KMS-11 (cell line): ENCODE measurements around the gene TRIM9.

ENCODE experiments used
- H2AFZ ChIP-seq: fragments of 200-600 bp; sonication (generic); 2 replicates; pipeline ENCODE4 v1.6.1; 2016; ENCODE audit warnings: antibody characterized with exemption, mixed run types, low read depth
- H3K27ac ChIP-seq: fragments of 200-600 bp; sonication (generic); 2 replicates; pipeline ENCODE4 v1.6.1; 2016; ENCODE audit warnings: mild to moderate bottlenecking, mixed run types
- H3K27me3 ChIP-seq: fragments of 200-600 bp; sonication (generic); 2 replicates; pipeline ENCODE4 v1.6.1; 2017; ENCODE audit warnings: mild to moderate bottlenecking, low read depth, mixed run types, moderate library complexity; ENCODE audit not compliant: insufficient read depth
- H3K36me3 ChIP-seq: fragments of 200-600 bp; sonication (generic); 2 replicates; pipeline ENCODE4 v1.6.1; 2017; ENCODE audit warnings: mild to moderate bottlenecking, mixed run types; ENCODE audit not compliant: insufficient read depth
- H3K4me1 ChIP-seq: fragments of 200-600 bp; sonication (generic); 2 replicates; pipeline ENCODE4 v1.6.1; 2016; ENCODE audit warnings: mild to moderate bottlenecking, low read depth, mixed run types; ENCODE audit not compliant: poor library complexity, severe bottlenecking
- H3K4me2 ChIP-seq: fragments of 200-600 bp; sonication (generic); 2 replicates; pipeline ENCODE4 v1.7.0; 2016; ENCODE audit warnings: mild to moderate bottlenecking, mixed run types
- H3K4me3 ChIP-seq: fragments of 200-600 bp; sonication (generic); IDR thresholded peaks from 2 replicates; pipeline ENCODE4 v1.6.1; 2017; ENCODE audit warnings: low read depth, low read length, mixed read lengths; ENCODE audit not compliant: insufficient read depth
- H3K79me2 ChIP-seq: fragments of 200-600 bp; sonication (generic); 2 replicates; pipeline ENCODE4 v1.6.1; 2016; ENCODE audit warnings: low read depth, mixed run types; ENCODE audit not compliant: insufficient read depth
- H3K9ac ChIP-seq: fragments of 200-600 bp; sonication (generic); 2 replicates; pipeline ENCODE4 v1.6.1; 2016; ENCODE audit warnings: mild to moderate bottlenecking, mixed run types
- H4K20me1 ChIP-seq: fragments of 200-600 bp; sonication (generic); 2 replicates; pipeline ENCODE4 v1.6.1; 2016; ENCODE audit warnings: mild to moderate bottlenecking, mixed run types; ENCODE audit not compliant: insufficient read depth
- CTCF ChIP-seq: fragments of 200-600 bp; sonication (generic); conservative IDR thresholded peaks from 2 replicates; pipeline ENCODE4 v1.6.1; 2017; ENCODE audit warnings: low read depth, mild to moderate bottlenecking, antibody characterized with exemption, low read length, moderate library complexity, mixed read lengths

The TRIM9 gene

DNA sequence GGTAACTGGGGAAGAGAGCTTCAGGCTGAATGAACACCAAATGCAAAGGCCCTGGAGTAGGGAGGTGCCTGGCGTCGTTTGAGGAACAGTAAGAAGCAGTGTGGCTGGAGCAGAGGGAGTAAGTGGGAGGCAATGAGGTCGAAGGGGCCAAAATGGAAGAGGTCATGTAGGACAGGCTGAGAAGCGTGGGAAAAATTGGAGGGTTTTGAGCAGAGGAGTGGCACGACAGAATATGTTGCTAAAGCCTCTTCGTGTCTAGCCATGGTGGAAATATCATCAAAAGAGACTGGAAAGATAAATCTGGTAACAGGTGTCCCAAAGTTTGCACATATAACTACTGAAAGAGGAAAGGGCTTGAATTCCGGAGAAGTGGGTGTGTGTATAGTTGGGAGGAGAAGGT, 1.9 kb downstream of the TRIM9 start:
- TF ChIP-seq CTCF, result no peak
- Histone ChIP-seq H3K4me3 (no peak overlapping the region), H3K27me3 (no peaks in the 10 kb centered on the region), H3K36me3 (no peaks in the 10 kb centered on the region), H3K79me2 (no peaks in the 10 kb centered on the region), H3K27ac (no peak overlapping the region), H3K9ac (no peak overlapping the region), H4K20me1 (no peaks in the 10 kb centered on the region), H2AFZ (no peak overlapping the region), H3K4me1 (no peaks in the 10 kb centered on the region), H3K4me2 (no peak overlapping the region)

GRCh38 chr14:51089278-51089677, 5.6 kb downstream of the TRIM9 start:
- Histone ChIP-seq H3K36me3 (no peaks in the 10 kb centered on the region), H3K27ac (no peak overlapping the region), H3K4me2 (no peak overlapping the region), H3K4me3 (no peak overlapping the region), H2AFZ (no peak overlapping the region), H3K79me2 (no peaks in the 10 kb centered on the region), H4K20me1 (no peaks in the 10 kb centered on the region), H3K4me1 (peaks cover 18% of the 10 kb centered on the region), H3K9ac (no peak overlapping the region), H3K27me3 (no peaks in the 10 kb centered on the region)
- TF ChIP-seq CTCF, result no peak

- TF ChIP-seq CTCF, result no peak
- H3K4me3 ChIP-seq, result no peak overlapping the region
- H3K4me1 ChIP-seq, result peaks cover 18% of the 10 kb centered on the region
- H3K4me2 ChIP-seq, result no peak overlapping the region
- no peaks in the 10 kb centered on the region for H4K20me1 ChIP-seq
- no peaks in the 10 kb centered on the region for H3K36me3 ChIP-seq
- no peaks in the 10 kb centered on the region for H3K27me3 ChIP-seq
- H3K27ac ChIP-seq, result no peak overlapping the region
- H3K9ac ChIP-seq, result no peak overlapping the region
- H2AFZ ChIP-seq, result no peak overlapping the region
- no peaks in the 10 kb centered on the region for H3K79me2 ChIP-seq
Measured at GRCh38 chr14:51087031-51087441, 7.9 kb downstream of the TRIM9 start.

DNA sequence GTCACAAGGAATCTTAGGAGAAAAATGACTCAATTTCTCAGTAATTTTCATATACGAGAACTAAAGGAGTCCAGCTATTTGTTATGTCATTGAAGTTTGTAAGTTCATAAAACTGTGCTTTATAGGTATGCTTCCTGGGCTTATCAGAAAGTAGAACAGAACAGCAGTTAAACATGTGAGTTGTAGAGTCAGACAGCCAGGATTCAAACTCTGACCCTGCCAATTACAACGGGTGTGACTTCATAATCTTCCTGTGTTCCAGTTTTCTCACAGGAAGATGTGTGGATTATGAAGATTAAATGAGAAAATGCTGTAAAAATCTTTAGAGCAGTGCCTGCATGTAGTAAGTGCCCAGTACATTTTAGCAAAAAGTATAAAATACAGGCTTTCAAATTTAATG, 8.9 kb downstream of the TRIM9 start:
- TF ChIP-seq CTCF, result no peak
- Histone ChIP-seq H3K27me3 (no peaks in the 10 kb centered on the region), H3K4me3 (no peak overlapping the region), H3K27ac (no peak overlapping the region), H3K36me3 (no peaks in the 10 kb centered on the region), H3K4me2 (no peak overlapping the region), H3K79me2 (no peaks in the 10 kb centered on the region), H2AFZ (no peak overlapping the region), H4K20me1 (no peaks in the 10 kb centered on the region), H3K4me1 (peaks cover 18% of the 10 kb centered on the region), H3K9ac (no peak overlapping the region)

DNA sequence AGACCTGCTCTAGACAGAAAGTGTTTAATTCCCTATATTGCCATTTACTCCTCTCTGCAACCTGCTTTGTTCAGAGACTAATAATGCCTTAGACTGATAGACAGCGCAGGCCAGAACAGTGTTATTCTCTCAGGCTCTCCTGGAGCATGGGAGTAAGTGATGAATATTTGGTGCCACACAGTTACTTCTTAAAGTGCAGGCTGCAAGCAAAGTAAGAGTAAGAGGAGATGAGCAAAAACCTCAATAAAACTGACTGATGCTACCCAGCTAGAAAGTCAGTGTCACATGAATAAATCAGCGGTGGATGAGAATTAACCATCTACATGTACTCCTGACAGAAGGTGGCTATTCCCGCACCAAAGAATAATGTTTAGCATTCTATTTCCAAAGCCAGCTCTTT, 9.9 kb downstream of the TRIM9 start:
- Histone ChIP-seq H3K36me3 (no peaks in the 10 kb centered on the region), H3K27me3 (no peaks in the 10 kb centered on the region), H3K4me2 (no peak overlapping the region), H3K79me2 (no peaks in the 10 kb centered on the region), H3K4me1 (peaks cover 18% of the 10 kb centered on the region), H2AFZ (no peak overlapping the region), H3K27ac (no peak overlapping the region), H3K4me3 (no peak overlapping the region), H3K9ac (no peak overlapping the region), H4K20me1 (no peaks in the 10 kb centered on the region)
- no peak for TF ChIP-seq CTCF
